Activated CD4-positive, alpha-beta T cell treated with anti-CD3 and anti-CD28 coated beads for 48 hours (primary cell): ENCODE results near the gene OR6S1.
A peak's percentile ranks its signal among the peaks of the same experiment; 100 is the strongest.
"Not testable (repeated sequence)": the region's sequence is repeated elsewhere in the genome, so short reads cannot be mapped to it uniquely, and the experiment has no call there.

Experiments
- DNase-seq: peaks from one replicate; pipeline ENCODE4 v3.0.0-alpha.2; 2020

The OR6S1 gene

DNA sequence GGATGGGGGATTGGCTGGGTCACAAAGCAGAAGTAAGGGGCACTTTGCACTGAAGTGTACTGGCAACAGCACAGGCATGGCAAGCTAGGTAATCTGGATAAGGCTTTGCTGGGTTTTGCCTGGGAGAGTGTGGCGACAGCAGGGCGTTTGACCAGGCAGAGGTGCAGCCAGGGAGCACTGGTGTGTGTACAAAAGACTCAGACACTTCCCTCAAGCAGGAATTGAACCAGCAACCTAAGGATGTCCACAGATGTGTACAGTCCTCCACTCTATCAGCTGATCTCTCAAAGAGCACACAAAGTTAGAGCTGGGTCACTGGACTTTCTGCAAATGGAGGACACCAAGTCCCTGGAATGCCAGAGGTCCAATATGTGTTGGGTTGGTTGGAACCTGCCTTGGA is 27.5 kb upstream of the OR6S1 start:
- no peak for DNase-seq

DNA sequence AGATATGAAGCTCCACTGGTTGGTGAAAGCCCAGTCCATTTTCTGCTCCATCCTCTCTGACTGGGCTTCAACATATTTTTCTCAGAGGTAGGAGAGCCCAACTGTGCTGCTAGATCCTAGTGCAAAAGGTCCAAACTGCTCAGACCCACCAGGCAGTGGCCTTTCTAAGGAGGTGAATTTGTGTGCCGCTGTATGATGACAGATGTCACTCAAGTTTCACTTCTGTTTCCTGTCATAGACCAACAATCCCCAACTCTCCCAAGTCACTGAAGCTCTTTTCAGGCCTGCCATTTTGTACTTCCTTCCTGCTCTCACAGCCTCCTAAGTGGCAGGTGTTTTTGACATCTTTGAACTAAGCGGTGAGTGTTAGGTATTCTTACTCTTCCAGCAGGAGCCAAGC is 26.5 kb upstream of the OR6S1 start:
- DNase-seq = peak; percentile 20

DNA sequence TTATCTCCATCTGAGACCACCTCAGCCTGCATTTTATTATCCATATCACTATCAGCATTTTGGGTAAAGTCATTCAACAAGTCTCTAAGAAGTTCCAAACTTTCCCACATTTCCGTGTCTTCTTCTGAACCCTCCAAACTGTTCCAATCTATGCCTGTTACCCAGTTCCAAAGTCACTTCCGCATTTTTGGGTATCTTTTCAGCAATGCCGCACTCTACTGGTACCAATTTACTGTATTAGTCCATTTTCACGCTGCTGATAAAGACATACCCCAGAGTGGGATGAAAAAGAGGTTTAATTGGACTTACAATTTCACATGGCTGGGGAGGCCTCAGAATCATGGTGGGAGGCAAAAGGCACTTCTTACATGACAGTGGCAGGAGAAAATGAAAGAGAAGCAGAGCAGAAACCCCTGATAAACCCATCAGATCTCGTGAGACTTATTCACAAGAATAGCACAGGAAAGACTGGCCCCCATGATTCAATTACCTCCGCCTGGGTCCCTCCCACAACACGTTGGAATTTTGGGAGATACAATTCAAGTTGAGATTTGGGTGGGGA is 25.0 kb upstream of the OR6S1 start:
- DNase-seq = not testable (repeated sequence)

DNA sequence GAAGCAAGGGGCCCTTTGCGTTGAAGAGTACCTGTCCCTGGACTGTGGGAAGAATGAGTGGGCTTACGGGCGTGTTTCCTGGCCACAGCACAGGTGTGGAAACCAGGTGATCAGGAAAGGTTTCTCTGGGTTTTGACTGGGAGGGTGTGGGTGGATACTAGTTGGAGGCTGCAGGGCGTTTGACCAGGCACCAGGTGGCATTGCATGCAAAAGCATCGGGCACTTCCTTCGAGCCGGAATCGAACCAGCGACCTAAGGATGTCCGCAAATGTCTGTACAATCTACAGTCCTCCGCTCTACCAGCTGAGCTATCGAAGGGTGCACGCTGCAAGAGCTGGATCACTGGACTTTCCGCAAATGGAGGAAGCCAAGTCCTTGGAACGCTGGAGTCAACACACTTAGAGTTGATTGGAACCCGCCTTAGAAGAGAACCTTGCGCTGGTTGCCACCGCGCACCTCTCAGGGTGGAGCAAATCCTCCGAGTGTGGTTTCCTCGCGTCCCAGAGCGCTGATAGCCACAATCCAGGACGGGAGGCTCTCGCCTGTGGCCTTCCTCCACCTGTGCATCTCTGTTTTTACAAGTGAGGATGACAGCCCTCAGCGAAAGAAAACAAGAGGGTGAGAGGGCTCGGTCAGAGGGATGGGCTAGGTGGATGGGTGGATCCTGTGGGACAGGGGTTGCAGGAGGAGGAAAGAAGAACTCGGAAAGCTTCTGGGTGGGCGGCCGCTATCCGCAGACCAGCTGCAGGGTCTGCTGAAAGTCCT is 21.7 kb upstream of the OR6S1 start:
- peak; percentile 94 for DNase-seq

DNA sequence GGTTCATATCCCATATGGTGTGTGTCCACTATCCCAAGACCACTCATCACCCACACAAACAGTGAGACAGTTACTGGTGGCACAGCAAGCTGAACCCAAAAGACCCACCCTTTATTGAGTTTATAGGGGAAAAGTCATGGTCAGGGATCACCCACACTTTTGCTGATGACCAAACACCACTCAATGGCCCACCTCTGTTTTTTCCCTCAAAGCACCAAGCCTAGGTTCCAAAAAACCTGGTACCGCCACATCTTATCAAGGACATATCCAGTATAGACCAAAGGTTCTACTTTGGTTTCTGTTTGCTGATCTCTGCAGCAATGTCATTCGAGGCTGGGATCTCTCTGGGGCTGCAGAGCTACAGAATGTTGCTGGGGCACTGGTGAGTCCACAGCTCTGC is 19.7 kb upstream of the OR6S1 start:
- DNase-seq = no peak

DNA sequence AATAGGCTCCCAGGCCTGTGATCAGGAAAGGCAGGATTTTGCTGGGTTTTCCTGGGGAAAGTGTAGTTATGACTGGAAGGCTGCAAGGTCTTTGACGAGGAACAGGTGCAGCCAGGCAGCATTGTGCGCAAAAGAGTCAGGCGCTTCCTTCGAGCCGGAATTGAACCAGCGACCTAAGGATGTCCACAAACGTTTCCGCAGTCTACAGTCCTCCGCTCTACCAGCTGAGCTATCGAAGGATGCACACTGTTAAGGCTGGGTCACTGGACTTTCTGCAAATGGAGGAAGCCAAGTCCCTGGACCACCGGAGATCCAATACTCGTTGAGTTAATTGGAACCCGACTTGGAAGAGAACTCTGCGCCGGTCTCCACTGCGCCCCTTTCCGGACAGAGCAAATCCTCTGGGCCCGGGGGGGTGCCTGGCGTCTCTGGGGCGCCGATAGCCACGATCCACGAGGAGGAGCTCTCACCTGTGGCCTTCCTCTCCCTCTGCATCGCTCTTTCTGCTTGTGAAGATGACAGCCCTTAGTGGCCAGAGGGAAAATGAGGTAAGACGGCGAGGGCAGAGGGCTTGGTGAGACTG is 18.4 kb upstream of the OR6S1 start:
- DNase-seq = no peak

DNA sequence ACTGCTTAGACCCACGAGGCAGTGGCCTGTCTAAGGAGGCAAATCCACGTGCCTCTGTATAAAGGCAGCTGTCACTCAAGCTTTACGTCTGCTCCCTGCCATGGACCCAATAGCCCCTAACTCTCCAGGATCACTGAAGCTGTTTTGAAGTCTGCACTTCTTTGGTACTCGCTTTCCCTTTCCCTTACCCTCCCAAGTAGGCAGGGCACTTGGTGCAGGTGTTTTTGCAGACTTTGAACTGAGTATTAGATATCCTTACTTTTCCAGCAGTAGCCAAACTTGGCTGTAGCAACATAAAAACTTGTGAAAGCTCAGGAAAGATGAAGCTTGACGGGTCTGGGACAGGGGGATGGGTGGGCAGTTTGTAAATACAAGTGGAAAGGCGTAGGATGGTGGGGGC is 17.8 kb upstream of the OR6S1 start:
- DNase-seq = no peak

DNA sequence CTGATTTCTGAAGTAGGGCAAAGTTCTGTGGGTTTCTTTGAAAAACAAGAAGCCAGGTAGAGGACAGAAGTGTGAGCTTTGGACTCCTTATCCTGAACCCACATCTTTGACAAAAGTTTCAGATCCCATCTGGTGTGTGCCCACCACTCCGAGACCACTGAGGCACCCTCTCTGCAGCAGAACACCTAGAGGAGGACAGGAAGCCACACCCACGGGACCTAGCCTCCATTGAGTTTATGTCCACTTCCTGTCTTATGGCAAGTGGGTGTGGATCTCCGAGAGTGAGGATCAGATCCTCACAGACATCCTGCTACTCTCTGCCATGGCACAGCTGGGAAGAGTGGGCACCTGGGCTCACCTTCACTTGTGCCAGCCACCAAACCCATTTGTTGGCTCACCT is 16.8 kb upstream of the OR6S1 start:
- no peak for DNase-seq

DNA sequence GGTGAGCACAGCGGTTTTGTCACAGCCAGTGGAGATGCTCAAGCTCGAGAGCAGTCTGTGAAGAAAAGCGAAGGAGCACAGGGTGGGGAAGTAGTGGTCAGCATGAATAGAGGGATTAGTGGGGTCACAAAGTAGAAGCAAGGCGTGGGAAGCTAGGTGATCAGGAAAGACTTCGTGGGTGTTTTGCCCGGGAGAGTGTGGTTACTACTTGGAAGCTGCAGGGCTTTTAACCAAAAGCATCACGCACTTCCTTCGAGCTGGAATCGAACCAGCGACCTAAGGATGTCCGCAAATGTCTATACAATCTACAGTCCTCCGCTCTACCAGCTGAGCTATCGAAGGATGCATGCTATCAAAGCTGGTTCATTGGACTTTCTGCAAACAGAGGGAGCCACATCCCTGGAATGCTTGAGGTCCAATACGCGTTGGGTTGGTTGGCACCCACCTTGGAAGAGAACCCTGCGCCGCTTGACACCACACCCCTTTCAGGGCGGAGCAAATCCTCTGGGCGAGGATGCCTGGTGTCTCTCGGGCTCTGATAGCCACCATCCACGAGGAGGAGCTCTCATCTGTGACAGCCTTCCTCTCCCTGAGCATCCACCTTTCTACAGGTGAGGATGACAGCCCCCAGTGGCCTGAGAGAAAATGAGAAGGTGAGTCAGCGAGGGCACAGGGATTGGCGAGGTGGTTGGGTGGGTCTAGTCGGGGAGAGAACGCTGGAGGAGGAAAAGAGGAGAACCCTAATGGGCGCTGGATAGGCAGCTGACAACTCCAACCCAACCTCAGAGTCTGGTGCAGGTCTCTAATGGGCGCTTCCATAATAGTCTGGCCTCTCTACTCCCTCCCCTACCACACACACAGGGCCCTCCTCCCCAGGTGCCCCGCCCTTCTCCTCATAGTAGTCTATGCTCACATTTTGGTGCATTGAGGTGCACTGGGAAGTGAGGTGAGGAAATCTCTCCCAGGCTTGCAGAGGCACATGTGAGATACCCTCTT is 16.0 kb upstream of the OR6S1 start:
- DNase-seq = peak; percentile 61

DNA sequence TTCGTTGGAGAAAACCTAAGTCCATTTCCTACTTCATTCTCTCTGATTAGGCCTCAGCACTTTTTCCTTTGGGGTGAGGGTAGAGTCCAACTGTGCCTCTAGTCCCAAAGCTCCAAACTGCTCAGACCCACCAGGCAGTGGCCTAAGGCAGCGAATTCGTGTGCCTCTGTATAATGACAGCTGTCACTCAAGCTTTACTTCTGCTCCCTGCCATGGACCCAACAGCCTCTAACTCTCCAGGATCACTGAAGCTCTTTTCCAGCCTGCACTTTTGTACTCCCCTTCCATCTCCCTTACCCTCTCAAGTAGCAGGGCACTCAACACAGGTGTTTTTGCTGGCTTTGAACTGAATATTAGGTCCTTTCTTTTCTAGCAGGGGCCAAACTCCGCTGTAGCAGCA is 14.8 kb upstream of the OR6S1 start:
- no peak for DNase-seq

DNA sequence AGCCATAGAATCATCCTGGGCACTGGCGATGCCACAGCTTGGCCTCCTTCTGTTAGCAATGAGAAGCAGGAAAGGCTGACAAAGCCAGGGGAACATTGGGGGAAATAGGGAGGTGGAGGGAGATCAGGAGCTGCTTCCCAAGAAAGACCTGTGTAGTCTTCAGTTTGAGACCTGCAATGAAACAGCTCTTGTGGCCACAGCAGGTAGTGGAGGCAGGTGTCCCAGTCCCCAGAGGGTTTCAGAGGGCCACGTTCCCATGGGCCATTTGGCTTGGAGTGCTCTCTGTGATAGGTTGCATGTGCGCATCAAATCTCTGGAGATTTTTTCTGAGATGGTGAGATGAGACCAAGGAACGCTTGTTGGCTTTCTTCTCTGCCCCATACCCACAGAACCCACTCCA is 14.4 kb upstream of the OR6S1 start:
- no peak for DNase-seq

DNA sequence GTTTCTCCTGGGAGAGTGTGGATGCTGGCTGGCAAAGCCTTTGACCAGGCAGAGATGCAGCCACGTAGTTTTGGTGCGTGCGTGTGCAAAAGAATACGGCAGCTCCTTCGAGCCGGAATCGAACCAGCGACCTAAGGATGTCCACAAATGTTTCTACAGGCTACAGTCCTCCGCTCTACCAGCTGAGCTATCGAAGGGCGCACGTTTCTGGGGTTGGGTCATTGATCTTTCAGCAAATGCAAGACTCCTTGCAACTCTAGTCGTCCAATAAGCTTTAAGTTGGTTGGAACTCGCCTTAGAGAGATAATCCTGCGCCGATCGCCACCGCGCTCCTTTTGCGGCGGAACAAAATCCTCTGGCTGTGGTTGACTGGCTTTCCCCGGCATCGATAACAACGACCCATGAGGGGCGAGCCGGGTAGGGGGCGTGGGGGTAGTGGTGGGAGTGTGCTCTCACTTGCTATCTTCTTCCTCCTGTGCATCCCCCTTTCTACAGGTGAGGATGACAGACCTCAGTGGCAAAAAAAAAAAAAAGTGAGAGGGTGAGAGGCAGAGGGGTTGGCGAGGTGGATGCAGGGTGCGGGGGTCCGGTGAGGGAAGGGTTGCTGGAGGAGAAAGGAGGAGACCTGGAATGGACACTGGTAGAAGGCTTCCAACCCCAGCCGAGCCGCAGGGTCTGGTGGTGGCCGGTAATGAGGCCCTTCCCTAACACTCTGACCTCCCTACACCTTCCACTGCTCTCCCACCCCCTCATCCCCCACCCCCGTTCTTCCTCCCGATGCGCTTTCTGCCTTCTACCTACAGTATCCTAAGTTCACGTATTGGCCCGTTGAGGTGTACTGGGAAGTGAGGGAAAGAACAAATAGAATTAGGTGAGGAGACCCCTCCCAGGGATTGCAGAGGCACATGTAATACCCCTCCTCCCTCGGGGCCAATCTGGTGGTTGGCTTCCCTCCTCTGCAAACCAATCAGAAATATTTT is 11.8 kb upstream of the OR6S1 start:
- DNase-seq = peak; percentile 86

DNA sequence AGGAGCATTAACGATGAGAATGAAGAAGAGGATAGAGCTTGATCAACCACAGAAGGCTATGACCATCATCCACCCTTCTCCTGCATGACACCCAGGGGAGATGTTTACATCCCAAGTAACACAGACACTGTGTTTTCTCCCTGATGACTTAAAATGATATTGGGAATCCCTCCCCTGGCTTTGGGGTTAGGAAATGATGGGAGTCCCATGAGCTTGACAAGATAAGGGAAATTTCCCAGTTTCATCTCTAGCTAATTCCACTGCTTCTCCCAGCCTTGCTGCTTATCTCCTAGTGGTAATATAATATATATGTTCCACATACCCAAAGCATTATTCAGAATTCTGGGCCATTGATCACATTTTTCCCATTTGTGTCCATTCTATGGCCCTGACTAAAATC is 4.0 kb upstream of the OR6S1 start:
- no peak for DNase-seq

DNA sequence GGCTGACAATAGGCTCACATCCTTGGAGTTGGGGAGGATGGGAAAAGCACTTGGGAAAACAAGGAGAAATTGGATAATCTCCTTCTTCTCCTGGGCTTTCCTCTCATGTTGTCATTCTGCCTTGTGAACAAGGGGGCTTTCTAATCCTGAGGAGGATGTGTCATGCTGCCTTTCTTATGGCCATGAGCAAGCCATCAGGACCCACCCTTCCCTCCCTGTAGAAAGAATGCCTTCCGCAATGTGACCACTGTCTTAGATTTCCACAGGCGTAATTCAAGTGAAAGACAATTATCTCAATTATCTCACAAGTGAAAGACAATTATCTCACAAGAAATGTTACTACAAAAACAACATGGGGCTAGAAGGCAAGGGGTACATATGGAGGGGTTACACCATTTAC is 3.0 kb upstream of the OR6S1 start:
- no peak for DNase-seq

DNA sequence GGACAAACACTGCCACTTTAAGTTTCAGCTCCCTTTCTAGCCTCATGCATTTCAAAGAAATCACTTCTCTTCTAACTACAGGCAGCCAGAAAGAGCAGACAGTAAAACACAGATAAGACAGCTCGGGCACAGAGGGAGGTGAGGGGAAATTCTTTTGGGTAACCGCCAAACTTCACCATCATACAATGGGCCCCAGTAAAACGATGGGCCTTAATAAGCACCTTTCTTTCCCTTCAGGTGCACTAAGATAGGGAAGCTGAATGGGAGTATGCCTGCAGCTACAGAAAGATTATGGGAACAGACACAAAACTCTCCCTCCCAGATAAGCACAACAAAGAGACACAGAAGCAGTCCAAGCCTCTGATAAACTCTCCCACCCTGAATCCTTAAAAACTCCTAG is 1.3 kb upstream of the OR6S1 start:
- DNase-seq = not testable (repeated sequence)

DNA sequence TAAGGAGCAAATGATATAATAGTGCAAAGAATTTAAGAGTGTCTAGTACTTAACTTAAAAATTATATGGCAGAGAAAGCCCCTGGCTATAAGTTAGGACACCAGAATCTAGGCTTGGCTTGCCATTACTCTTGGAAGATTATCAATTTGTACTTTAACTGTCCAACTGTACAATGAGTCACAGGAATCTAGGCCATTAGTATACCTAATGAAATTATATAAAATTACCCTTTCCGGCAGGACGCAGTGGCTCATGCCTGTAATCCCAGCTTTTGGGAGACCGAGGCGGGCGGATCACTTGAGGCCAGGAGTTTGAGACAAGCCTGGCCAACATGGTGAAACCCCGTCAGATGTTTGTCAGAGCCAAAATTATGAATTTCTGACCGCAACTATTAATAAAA is 691 bp upstream of the OR6S1 start:
- no peak for DNase-seq

DNA sequence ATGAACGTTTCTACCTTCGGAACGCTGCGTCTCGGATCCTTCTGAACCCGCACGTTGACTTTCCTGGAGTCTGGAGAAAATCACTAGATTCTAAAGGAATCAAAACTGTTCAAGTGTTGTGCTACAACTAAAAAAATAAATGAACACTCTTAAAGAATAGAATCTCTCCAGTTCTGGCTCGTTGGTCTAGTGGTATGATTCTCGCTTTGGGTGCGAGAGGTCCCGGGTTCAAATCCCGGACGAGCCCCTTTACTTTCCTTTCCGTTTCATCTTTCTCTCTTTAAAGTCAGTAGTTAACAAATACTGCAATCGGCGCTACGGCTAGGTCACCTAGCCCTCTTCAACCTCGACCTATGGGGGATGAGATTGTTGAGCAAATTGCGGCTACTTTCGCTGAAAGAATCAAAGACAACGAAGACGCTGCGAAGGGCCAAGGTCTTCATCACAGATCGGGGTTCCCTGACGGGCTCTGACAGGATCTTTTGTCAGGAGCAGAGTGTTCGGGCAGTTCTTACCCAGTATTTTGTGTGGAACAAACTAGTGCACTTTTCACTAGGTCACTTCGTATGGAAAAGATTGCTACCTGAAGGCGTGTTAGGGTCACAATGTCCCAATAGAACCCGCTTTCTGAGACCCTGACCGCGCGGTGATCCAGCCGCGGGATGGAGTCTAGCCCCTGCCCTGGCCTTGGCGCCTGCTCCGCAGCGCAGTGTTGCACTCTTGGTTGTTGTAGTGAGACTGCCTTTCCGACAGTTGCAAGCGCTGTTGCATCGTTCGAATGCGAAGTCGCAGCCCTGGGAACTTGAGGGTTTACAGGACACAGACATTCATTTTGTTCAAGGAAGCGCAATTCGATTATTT is 8.4 kb downstream of the OR6S1 start:
- DNase-seq = peak; percentile 83

DNA sequence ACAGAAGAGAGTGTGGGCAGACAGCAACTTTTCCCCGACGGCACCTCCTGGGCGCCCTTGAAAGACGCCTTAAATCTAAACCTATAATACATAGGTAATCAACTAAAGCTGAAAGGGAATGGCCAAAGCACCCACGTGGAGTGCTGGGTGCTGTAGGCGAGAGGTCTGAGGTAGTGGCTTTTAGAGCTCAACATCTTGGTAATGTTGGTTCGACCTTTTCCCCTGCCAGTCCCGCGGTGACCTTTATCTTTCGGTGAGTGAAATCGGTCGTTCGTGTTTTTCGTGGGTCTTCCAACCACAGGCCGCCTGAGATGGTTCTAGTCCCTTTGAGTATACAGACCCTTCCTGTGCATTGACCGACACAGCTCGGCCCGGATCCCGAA is 9.1 kb downstream of the OR6S1 start:
- peak; percentile 47 for DNase-seq

DNA sequence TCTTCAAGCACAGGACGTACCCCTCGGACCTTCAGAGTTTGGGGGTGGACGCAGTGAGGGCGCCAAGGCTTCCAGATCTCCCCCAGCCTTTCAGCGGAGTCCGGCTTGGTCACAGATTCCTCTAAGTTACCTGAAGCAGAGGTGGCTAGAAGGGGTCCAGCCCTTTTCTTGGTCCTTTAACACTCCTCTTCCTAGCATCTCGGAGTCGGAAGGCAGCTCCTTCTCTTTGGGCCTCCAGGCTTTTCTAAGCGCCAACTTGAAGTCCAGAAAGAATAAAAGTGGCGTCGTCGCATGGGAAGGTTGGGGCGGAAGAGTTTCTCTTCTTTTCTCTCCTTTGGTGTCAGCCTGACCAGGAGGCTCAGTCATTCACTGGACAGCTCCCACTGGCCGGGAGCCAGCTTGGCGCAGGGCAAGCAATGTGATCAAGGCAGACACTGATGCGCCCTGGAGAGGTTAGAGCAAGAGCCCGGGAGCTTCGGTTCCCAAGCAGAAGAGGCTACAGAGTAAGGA is 9.6 kb downstream of the OR6S1 start:
- no peak for DNase-seq

DNA sequence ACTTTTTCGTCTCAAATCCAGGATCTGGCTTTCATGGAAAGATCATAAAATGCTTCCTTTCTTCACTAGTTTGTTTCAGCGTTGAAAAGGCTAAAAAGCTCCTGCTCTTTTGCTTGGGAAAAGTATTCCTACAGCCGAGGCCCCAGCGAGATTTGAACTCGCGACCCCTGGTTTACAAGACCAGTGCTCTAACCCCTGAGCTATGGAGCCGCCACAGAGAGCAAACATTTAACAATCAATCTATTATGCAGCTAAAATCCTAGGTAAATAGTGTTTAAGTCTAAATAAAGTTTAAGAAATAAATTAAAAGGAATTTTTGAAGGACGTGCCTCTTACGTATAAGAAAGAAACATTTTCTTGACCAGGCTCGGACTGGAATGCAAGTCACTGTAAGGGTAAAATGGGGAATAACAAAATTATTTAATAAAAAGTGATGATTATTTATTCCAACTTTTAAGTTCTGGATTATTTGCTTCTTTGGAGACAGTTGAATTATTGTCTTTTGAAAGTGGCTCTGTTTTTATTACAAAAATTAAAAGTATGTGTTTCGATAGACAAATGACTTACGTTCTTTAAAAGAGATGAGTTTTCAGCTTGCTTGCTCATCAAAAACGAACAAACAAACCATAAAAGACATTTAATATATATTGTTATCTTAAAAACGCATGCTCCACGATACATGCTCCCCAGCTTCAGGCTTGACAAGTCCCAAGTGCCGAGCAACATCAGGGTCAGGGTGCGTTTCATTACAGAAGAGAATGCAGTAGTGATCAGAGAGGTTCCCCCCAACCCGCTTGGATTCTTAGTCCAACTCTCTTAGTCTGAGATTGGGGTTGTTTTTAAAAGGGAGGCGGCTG is 10.2 kb downstream of the OR6S1 start:
- DNase-seq = peak; percentile 74
